Right lobe of liver (tissue), 6 donors: ENCODE data around the gene CMYA5. TPM values are rescaled to one million over a fixed set of nuclear protein-coding genes. Genes with fewer than 3 reads are reported as not detected.

Experiments used
- ATAC-seq, 4 donors: fragments of 200-7000 bp; cut with Tn5 transposase; one replicate each; pipeline ENCODE4 v1.9.1; 2020; ENCODE audit warnings: mild to moderate bottlenecking in 4 of 4, moderate library complexity in 4 of 4
- DNase-seq, 3 donors: peaks; one replicate each; pipeline ENCODE4 v3.0.0-alpha.2; 2020
- H3K27ac ChIP-seq, 3 donors: fragments of 200-600 bp; one replicate each; pipeline ENCODE4 v1.8.0; 2022
- H3K27me3 ChIP-seq, 2 donors: fragments of 200-600 bp; one replicate each; pipeline ENCODE4 v1.8.0; 2022
- H3K36me3 ChIP-seq, 4 donors: fragments of 200-600 bp; sonication (generic) in 1 of 4; one replicate each; pipeline versions ENCODE4 v1.5.1 to v1.8.0; 2017 to 2022; ENCODE audit warnings: control low read depth in 1 of 4
- H3K4me1 ChIP-seq, 4 donors: fragments of 200-600 bp; sonication (generic) in 1 of 4; one replicate each; pipeline versions ENCODE4 v1.5.1 to v1.8.0; 2017 to 2022; ENCODE audit warnings: control low read depth in 1 of 4
- H3K4me3 ChIP-seq, 3 donors: fragments of 200-600 bp; one replicate each; pipeline ENCODE4 v1.8.0; 2022
- H3K9me3 ChIP-seq, 4 donors: fragments of 200-600 bp; sonication (generic) in 1 of 4; one replicate each; pipeline versions ENCODE4 v1.5.1 to v1.8.0; 2017 to 2022; ENCODE audit warnings: control low read depth in 1 of 4
- POLR2A ChIP-seq: fragments of 450-650 bp; IDR thresholded peaks from one replicate; pipeline ENCODE4 v1.6.1; 2017; ENCODE audit warnings: antibody characterized with exemption, mild to moderate bottlenecking
- WGBS: methylation state at CpG from one replicate; pipeline ENCODE4 v1.1.6; 2018; ENCODE audit warnings: low coverage, low lambda C conversion rate; ENCODE audit not compliant: insufficient coverage; ENCODE audit errors: missing lambda C conversion rate; 5-methylcytosine and 5-hydroxymethylcytosine counted together
- intact Hi-C, 2 donors: fragments of 100-400 bp; cut with DNase I; formaldehyde crosslinking; loops; one replicate each; pipeline versions ENCODE4 v1.11.2 to v1.14.1; 2022
- total RNA-seq, 6 experiments: library from RNA; depleted of rRNA in 2 of 6; stranded (reverse); fragments of >200 nt in 2 of 6; fragmentation: NEBNext Ultra II Directional in 3 of 6; extraction: Animal tissue kit (Norgen Biotek cat#: 25700) in 3 of 6; gene quantifications; one replicate each; pipeline versions ENCODE4 v1.1.0 to v1.2.4, GENCODE V29; 2016 to 2023
- TF ChIP-seq, protein P1 (sequence below), 4 donors: fragments of 200-600 bp in 3 of 4; fragments of 450-650 bp in 1 of 4; IDR thresholded peaks; one replicate each; pipeline versions ENCODE4 v1.5.1 to v1.8.0; 2016 to 2022; ENCODE audit warnings: antibody characterized with exemption in 4 of 4, mild to moderate bottlenecking in 2 of 4
- donor health status: DM: no; HTN: yes; CAD: no.
- donor health status: DM: no; HTN: no; CAD: no.
- donor health status: DM: no; HTN: no; CAD: no.
- donor health status: DM: no; HTN: yes; CAD: no.
- donor health status: DM: no; HTN: yes; CAD: no.

Gene CMYA5
- total RNA-seq, 6 experiments from 2014 or later, result 1.1 to 5.8 (median 2.8) TPM

DNA sequence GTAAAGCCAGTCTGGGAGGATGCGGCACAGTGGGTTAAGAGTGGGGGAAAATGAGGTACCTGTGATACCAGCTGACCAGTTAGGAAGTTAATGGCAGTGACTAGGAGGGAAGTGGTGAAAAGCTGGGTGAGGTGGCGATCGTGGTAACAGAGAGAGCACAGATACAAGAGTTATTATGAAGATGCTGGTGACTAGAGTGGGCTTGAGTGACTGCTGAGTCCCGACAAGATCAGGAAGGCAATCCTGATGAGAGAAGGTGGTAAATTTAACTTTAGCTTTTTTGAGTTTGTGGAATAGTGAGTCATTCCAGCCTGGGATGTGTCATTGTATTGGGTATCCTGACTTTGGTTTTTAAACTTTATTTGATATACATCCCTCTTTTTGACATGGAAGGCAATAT lies 38.8 kb downstream of the CMYA5 start:
- no peak for DNase-seq
- intact Hi-C loops, result no loop called here
- TF ChIP-seq, protein P1, sequence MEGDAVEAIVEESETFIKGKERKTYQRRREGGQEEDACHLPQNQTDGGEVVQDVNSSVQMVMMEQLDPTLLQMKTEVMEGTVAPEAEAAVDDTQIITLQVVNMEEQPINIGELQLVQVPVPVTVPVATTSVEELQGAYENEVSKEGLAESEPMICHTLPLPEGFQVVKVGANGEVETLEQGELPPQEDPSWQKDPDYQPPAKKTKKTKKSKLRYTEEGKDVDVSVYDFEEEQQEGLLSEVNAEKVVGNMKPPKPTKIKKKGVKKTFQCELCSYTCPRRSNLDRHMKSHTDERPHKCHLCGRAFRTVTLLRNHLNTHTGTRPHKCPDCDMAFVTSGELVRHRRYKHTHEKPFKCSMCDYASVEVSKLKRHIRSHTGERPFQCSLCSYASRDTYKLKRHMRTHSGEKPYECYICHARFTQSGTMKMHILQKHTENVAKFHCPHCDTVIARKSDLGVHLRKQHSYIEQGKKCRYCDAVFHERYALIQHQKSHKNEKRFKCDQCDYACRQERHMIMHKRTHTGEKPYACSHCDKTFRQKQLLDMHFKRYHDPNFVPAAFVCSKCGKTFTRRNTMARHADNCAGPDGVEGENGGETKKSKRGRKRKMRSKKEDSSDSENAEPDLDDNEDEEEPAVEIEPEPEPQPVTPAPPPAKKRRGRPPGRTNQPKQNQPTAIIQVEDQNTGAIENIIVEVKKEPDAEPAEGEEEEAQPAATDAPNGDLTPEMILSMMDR (IDR thresholded peaks at IDR 0.05), result no peak
- TF ChIP-seq POLR2A, result no peak
- Histone ChIP-seq H3K4me3 (no peak overlapping the region), H3K4me1 (no peaks in the 10 kb centered on the region), H3K27ac (no peak overlapping the region), H3K27me3 (no peaks in the 10 kb centered on the region), H3K9me3 (no peaks in the 10 kb centered on the region), H3K36me3 (no peaks in the 10 kb centered on the region)
- 89% methylated on average over 4 of the region's 4 CpGs for WGBS
- ATAC-seq, result no peak

DNA sequence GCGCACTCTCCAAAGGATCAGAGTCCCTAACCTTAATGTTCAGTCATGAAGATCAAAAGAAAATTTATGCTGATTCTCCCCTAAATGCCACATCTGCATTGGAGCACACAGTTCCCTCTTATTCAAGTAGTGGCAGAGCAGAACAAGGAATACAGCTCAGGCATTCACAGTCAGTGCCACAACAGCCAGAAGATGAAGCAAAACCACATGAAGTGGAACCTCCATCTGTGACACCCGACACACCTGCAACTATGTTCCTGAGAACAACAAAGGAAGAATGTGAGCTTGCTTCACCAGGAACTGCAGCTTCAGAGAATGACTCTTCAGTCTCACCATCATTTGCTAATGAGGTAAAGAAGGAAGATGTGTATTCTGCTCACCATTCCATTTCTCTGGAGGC lies 40.0 kb downstream of the CMYA5 start:
- intact Hi-C loops, result no loop called here

DNA sequence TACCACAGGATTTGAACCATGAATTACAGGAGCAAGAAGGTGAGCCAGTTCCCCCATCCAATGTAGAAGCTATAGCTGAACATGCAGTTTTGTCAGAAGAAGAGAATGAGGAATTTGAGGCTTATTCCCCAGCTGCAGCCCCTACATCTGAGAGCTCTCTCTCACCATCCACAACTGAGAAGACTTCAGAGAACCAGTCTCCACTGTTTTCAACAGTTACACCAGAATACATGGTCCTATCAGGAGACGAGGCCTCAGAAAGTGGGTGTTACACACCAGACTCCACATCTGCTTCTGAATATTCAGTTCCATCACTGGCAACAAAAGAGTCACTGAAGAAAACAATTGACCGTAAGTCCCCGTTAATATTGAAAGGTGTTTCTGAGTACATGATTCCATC lies 40.9 kb downstream of the CMYA5 start:
- no peaks in the 10 kb centered on the region for H3K4me1 ChIP-seq
- H3K9me3 ChIP-seq, result no peaks in the 10 kb centered on the region
- no peak overlapping the region for H3K27ac ChIP-seq
- ATAC-seq (no peak), DNase-seq (no peak)
- TF ChIP-seq, protein P1 (IDR thresholded peaks at IDR 0.05), result no peak
- no peak for TF ChIP-seq POLR2A
- no peaks in the 10 kb centered on the region for H3K27me3 ChIP-seq
- intact Hi-C loops, result no loop called here
- 97% methylated on average over 3 of the region's 3 CpGs for WGBS
- H3K36me3 ChIP-seq, result no peaks in the 10 kb centered on the region
- no peak overlapping the region for H3K4me3 ChIP-seq

More for the DNA sequence above, 40.0 kb downstream of the CMYA5 start:
- Histone ChIP-seq H3K27ac (no peak overlapping the region), H3K4me1 (no peaks in the 10 kb centered on the region), H3K4me3 (no peak overlapping the region), H3K36me3 (no peaks in the 10 kb centered on the region), H3K27me3 (no peaks in the 10 kb centered on the region), H3K9me3 (no peaks in the 10 kb centered on the region)
- DNase-seq, result no peak
- ATAC-seq, result no peak
- WGBS, result 88% methylated on average over 1 of the region's 2 CpGs
- TF ChIP-seq POLR2A, result no peak
- TF ChIP-seq, protein P1 (IDR thresholded peaks at IDR 0.05), result no peak

DNA sequence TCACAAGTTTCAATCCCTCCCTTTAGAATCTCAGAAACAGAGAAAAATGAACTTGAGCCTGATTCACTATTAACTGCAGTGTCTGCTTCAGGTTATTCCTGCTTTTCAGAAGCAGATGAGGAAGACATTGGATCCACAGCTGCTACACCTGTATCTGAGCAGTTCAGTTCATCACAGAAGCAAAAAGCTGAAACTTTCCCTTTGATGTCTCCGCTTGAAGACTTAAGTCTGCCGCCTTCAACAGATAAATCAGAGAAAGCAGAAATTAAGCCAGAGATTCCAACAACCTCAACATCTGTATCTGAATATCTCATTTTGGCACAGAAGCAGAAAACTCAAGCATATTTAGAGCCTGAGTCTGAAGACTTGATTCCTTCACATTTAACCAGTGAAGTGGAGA lies 42.1 kb downstream of the CMYA5 start:
- Histone ChIP-seq H3K36me3 (no peaks in the 10 kb centered on the region), H3K4me3 (no peak overlapping the region), H3K27ac (no peak overlapping the region), H3K4me1 (no peaks in the 10 kb centered on the region), H3K9me3 (no peaks in the 10 kb centered on the region), H3K27me3 (no peaks in the 10 kb centered on the region)
- no peak for TF ChIP-seq POLR2A
- TF ChIP-seq, protein P1 (IDR thresholded peaks at IDR 0.05), result no peak
- WGBS, result 95% methylated on average over 2 of the region's 2 CpGs
- DNase-seq (no peak), ATAC-seq (no peak)
- intact Hi-C loops, result no loop called here
